GM10847 (cell line): ENCODE measurements around the gene LPO.

Experiments used
- POLR2A ChIP-seq: IDR thresholded peaks from 2 replicates; pipeline ENCODE4 v1.6.1; 2011; ENCODE audit not compliant: insufficient read length; ENCODE audit errors: extremely low read depth

LPO gene

GRCh38 chr17:58217766-58218165 is 20.6 kb upstream of the LPO start:
- no peak for TF ChIP-seq POLR2A

GRCh38 chr17:58219007-58219788 is 19.2 kb upstream of the LPO start, which contains the start of gene MKS1:
Gene MKS1 (minus strand): TSS chr17:58219255. CDS start chr17:58219230, 25 bp downstream.
- TF ChIP-seq POLR2A: peak; percentile 85

DNA sequence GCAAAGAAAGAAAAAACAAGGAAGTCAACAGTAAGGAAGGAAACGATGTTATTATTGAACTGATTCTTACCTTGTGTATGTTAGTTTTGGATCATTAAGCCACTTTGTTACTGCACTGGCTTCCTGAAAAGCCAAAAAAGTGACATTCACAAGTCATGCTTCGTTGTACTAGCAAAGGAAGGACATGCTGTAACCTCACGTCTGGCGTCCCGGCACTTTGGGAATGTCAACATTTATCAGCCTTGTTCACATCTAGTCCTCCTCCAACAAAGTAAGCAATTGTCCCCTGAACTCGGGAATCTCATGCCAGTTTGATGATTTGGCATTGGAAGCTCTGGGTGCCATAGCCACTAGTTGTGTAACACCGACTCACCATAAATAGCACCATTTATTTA is 18.6 kb upstream of the LPO start:
- TF ChIP-seq POLR2A: no peak

DNA sequence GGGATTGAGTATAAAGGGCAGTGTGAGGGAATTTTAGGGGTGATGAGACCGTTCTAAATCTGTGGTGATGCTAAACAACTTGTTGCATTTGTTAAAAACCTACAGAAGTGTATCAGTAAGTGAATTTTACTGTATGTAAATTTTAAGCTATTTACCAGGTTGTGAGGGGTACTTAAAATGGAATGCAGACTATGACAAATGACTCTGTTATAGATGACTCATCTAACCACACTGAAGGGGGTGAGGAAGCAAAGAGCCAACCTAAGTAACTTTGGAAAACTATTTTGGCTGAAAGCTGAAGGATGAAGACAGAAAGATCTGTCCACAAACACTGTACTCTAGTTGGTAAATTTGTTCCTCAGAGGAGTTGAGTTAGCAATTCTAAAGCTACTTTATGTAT is 14.1 kb upstream of the LPO start:
- no peak for TF ChIP-seq POLR2A

DNA sequence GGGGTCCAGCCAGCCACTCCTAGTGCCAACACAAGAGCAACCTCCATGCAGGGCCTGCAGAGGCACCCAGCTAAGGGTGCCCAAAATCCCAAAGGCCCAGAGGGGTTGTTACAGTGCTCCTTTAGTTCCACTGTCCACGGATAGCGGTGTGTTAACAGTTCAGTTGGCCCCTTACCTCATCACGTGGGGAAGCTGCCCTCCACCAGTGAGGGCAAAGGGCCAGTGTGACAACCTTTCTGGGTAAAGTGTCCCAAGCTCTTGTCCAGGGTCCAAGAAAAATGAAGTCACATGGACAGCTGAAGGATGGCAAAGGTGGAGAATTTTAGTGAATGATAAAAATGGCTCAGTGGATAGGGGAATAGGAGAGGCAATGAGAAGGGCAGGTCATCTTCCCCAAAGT is 10.7 kb upstream of the LPO start:
- no peak for TF ChIP-seq POLR2A

DNA sequence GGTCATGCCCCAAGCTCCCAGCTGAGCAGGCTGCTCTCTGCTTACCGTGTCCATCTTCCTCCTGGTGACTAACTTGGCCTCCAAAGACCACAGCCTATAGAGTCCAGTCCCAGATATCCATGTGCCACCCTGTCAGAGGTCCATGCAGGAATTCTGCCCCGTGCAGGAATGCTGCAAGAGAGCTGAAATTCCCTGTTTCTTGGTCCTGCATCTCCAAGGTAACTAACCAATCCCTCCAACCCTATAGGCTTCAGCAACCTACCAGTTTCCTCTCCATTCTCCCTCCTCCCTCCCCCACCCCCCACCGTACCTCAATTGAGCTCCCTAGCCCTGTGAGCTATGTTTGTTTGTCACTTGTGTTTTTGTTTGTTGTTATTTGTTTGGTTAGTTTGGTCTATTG is 9.7 kb upstream of the LPO start:
- TF ChIP-seq POLR2A: no peak

- no peak for TF ChIP-seq POLR2A
Observed at GRCh38 chr17:58229384-58229783, 9.0 kb upstream of the LPO start.

DNA sequence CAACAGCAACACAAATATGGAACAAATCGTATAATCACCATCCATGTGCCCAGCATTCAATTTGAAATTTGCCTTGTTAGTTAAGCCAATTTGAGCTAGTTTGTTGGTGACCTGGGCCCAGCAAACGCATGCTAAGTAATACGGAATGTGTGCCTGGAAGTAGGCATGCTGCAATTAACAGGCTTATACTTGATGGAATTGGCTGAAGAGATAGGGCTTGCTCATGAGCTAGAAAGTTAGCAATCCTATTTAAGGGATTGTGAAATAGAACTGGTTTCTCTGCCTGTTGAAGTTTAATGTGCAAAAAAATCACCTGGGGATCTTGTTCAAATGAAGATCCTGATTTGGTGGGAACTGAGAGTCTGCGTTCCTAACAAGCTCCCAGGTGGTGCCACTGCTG is 8.5 kb upstream of the LPO start:
- no peak for TF ChIP-seq POLR2A

DNA sequence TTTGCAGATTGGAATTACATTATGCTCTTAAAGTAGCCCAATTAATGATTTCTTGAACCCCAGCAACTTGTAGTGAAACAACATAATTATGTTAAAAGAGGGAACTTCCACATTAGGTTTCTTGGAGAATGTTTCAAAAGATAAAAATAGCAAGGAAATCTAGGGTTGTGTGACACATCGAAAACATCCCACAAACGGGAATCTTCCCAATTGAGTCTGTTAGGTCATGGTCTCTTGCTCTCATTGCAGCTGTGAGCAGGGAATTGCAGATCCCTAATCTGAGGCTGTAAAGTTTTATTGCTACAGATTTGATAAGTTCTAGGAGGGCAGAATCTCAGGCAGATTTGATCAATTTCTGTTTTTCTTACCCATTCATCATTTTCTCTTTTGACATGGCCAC is 6.7 kb upstream of the LPO start:
- no peak for TF ChIP-seq POLR2A

DNA sequence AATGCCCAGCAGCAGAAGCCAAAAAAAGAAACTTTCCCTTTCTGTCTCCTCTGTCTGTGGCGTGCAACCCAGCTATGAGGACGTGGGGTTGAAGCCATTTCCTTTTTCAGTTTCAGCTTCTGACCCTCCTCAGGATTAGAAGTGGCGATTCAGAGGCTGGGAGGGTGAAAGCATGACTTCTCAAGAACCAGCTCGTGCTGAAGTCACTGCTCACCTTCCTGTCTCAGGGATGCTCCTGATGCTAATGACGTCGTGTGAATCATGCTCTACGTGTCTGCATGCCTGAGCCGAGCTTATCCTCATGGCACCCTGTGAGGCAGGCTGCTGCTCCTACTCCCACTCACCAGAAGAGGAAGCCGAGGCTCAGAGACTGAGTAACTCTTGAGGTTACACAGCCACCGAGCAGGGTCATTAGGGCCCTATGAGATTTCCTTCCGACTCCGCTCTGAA is 5.7 kb upstream of the LPO start:
- TF ChIP-seq POLR2A: no peak

DNA sequence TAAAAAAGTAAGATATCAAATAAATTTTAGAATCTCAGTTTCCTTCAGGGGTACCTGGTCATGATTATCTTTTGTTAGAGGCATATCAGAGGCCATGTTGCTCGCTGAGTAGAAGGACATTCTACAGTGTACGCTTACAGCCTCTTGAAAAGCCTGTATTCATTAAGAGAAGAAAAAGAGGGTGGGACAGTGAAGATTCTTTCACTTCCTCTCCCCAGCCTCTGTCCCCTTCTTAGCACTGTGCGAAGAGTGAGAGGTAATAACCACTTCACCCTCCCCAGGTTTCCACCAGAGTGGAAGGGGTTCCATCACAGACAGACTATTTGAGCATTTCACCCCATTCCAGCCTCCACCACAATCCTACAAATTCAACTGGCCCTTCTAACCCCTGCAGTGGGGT is 4.8 kb upstream of the LPO start:
- TF ChIP-seq POLR2A: no peak

DNA sequence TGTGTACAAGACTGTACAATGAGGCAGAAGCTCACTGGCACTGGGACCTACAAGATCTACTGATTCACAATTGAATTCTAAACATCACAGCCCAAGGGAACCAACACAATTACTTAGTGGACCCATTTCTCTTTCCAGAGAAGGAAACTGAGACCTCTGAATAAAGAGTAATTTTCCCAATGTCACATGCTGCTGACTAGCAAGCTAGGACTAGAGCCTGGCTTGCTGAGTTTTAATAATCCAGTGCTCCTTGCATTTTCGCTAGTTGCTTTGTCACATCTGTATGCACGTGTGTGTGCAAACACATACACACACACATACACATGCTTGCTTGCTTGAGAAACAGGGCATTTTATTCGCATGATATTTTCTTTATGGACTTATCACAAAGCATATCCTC is 3.9 kb upstream of the LPO start:
- TF ChIP-seq POLR2A: no peak

DNA sequence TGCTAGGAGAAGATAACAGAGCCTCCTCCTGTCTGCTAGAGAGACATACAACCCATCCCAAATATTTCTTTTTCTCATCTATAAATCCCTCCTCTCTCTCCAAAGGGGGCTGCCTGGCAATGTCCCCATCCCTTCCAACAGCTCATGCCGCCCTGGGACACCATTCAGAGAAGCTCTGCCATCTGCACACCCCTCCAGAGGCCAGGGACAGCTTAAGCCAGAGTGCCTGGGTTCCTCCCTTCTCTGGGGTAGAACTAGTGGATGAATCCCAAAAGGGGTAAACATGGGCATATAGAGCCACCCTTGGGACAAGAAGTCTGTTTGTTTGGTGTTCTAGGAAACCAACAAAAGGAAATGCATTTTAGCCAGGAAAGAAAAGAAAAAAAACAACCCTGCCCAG is 2.6 kb upstream of the LPO start:
- no peak for TF ChIP-seq POLR2A

- no peak for TF ChIP-seq POLR2A
Observed at GRCh38 chr17:58236394-58236793, 2.0 kb upstream of the LPO start.

DNA sequence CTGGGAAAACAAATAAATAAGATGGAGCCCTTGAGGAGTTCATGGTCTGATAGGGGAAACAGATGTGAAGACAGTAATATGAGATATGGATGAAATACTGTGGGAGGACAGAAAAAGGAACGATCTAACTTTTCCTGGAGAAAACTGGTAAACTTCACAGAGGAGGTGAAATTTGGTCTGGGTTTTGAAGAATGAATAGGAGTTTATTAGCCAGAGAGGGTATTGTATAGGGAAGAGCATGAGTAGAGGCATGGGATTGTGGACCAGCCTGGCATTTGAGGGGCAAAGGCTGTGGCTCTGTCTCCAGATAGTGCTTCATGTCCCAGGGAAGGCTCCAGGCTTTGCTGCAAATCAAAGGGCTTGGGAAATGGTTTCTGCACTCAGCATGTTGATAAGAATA is 1.6 kb downstream of the LPO start:
- no peak for TF ChIP-seq POLR2A

GRCh38 chr17:58242171-58242784 is 3.9 kb downstream of the LPO start:
- no peak for TF ChIP-seq POLR2A

GRCh38 chr17:58244963-58245362 is 6.6 kb downstream of the LPO start:
- no peak for TF ChIP-seq POLR2A
